ENCODE data around the gene PAX3. TPM values are rescaled to one million over a fixed set of nuclear protein-coding genes. Genes with fewer than 3 reads are reported as not detected.

Gene PAX3
- total RNA-seq, 3 donors from 2014 or later (not counting 1 experiment from before 2014, with no cell fraction given) = not detected

- Mint-ChIP-seq H3K4me3 (no peak overlapping the region), H3K27ac (no peak overlapping the region), H3K4me1 (no peaks in the 10 kb centered on the region), H3K27me3 (ENCODE audit: low read depth in 2 of 2) (no peaks in the 10 kb centered on the region), H3K36me3 (no peaks in the 10 kb centered on the region), H3K9me3 (peaks cover 4 to 6% of the 10 kb centered on the region in 2 donors)
- TF ChIP-seq CTCF (IDR thresholded peaks at IDR 0.05) = no peak
- WGBS (ENCODE audit: insufficient coverage) = 70% methylated on average over 2 of the region's 4 CpGs
- Histone ChIP-seq H3K4me3 (ENCODE audit: low read length) (no peak overlapping the region), H3K4me1 (ENCODE audit: control insufficient read depth, insufficient read depth, low read length) (no peaks in the 10 kb centered on the region), H3K27me3 (ENCODE audit: control insufficient read depth, insufficient read depth, low read length) (no peaks in the 10 kb centered on the region), H3K36me3 (ENCODE audit: control insufficient read depth, insufficient read depth, low read length) (no peaks in the 10 kb centered on the region), H3K9me3 (ENCODE audit: control insufficient read depth, insufficient read depth, low read length) (no peaks in the 10 kb centered on the region), H3K27ac (ENCODE audit: low read length) (no peak overlapping the region)
- no peak for DNase-seq
- intact Hi-C loops (cut with micrococcal nuclease) = no loop called here
- no peak for ATAC-seq
These were observed 95.8 kb downstream of the PAX3 start for GRCh38 chr2:222203041-222203440.

GRCh38 chr2:222196159-222196558 lies 102.6 kb downstream of the PAX3 start:
- no peak for ATAC-seq

GRCh38 chr2:222194669-222195068 lies 104.1 kb downstream of the PAX3 start:
- WGBS (ENCODE audit: insufficient coverage) = 78% methylated on average over 5 of the region's 5 CpGs
- ATAC-seq (no peak), DNase-seq (no peak)
- Histone ChIP-seq H3K4me3 (ENCODE audit: low read length) (no peak overlapping the region), H3K4me1 (ENCODE audit: control insufficient read depth, insufficient read depth, low read length) (no peaks in the 10 kb centered on the region), H3K9me3 (ENCODE audit: control insufficient read depth, insufficient read depth, low read length) (peaks cover 4% of the 10 kb centered on the region), H3K27ac (ENCODE audit: low read length) (no peak overlapping the region), H3K27me3 (ENCODE audit: control insufficient read depth, insufficient read depth, low read length) (no peaks in the 10 kb centered on the region), H3K36me3 (ENCODE audit: control insufficient read depth, insufficient read depth, low read length) (no peaks in the 10 kb centered on the region)
- Mint-ChIP-seq H3K4me1 (no peaks in the 10 kb centered on the region), H3K36me3 (no peaks in the 10 kb centered on the region), H3K4me3 (no peak overlapping the region), H3K27me3 (ENCODE audit: low read depth in 2 of 2) (no peaks in the 10 kb centered on the region), H3K9me3 (peaks cover 6 to 11% of the 10 kb centered on the region in 2 donors), H3K27ac (no peak overlapping the region)
- intact Hi-C loops (cut with micrococcal nuclease) = no loop called here
- TF ChIP-seq CTCF (IDR thresholded peaks at IDR 0.05) = no peak

More at GRCh38 chr2:222196159-222196558, 102.6 kb downstream of the PAX3 start:
- peaks cover 6 to 9% of the 10 kb centered on the region in 2 donors for H3K9me3 Mint-ChIP-seq
- no peaks in the 10 kb centered on the region for H3K27me3 Mint-ChIP-seq (ENCODE audit: low read depth in 2 of 2)
- Histone ChIP-seq H3K4me3 (ENCODE audit: low read length) (no peak overlapping the region), H3K4me1 (ENCODE audit: control insufficient read depth, insufficient read depth, low read length) (no peaks in the 10 kb centered on the region), H3K27ac (ENCODE audit: low read length) (no peak overlapping the region), H3K9me3 (ENCODE audit: control insufficient read depth, insufficient read depth, low read length) (peaks cover 4% of the 10 kb centered on the region), H3K36me3 (ENCODE audit: control insufficient read depth, insufficient read depth, low read length) (no peaks in the 10 kb centered on the region), H3K27me3 (ENCODE audit: control insufficient read depth, insufficient read depth, low read length) (no peaks in the 10 kb centered on the region)
- TF ChIP-seq CTCF (IDR thresholded peaks at IDR 0.05) = no peak
- H3K27ac Mint-ChIP-seq = no peak overlapping the region
- H3K4me1 Mint-ChIP-seq = no peaks in the 10 kb centered on the region
- no peaks in the 10 kb centered on the region for H3K36me3 Mint-ChIP-seq
- no peak for DNase-seq
- intact Hi-C loops (cut with micrococcal nuclease) = no loop called here
- no peak overlapping the region for H3K4me3 Mint-ChIP-seq
- 82% methylated on average over 6 of the region's 7 CpGs for WGBS (ENCODE audit: insufficient coverage)

- Histone ChIP-seq H3K4me1 (ENCODE audit: control insufficient read depth, insufficient read depth, low read length) (no peaks in the 10 kb centered on the region), H3K27ac (ENCODE audit: low read length) (no peak overlapping the region), H3K9me3 (ENCODE audit: control insufficient read depth, insufficient read depth, low read length) (peaks cover 4% of the 10 kb centered on the region), H3K36me3 (ENCODE audit: control insufficient read depth, insufficient read depth, low read length) (no peaks in the 10 kb centered on the region), H3K27me3 (ENCODE audit: control insufficient read depth, insufficient read depth, low read length) (no peaks in the 10 kb centered on the region), H3K4me3 (ENCODE audit: low read length) (no peak overlapping the region)
- H3K9me3 Mint-ChIP-seq = peaks cover 8 to 11% of the 10 kb centered on the region in 2 donors
- H3K27ac Mint-ChIP-seq = no peak overlapping the region
- intact Hi-C loops (cut with micrococcal nuclease) = no loop called here
- no peak for DNase-seq
- H3K4me3 Mint-ChIP-seq = no peak overlapping the region
- no peak for TF ChIP-seq CTCF (IDR thresholded peaks at IDR 0.05)
- H3K27me3 Mint-ChIP-seq (ENCODE audit: low read depth in 2 of 2) = no peaks in the 10 kb centered on the region
- no peak for ATAC-seq
- H3K36me3 Mint-ChIP-seq = no peaks in the 10 kb centered on the region
- WGBS (ENCODE audit: insufficient coverage) = 54% methylated on average over 4 of the region's 5 CpGs
- no peaks in the 10 kb centered on the region for H3K4me1 Mint-ChIP-seq
These were observed 105.3 kb downstream of the PAX3 start for GRCh38 chr2:222193328-222193983.
